GM23338 (cell line): ENCODE measurements around the gene PRSS2. TPM values are rescaled to one million over a fixed set of nuclear protein-coding genes. Genes with fewer than 3 reads are reported as not detected.
"Not testable (repeated sequence)": the region's sequence is repeated elsewhere in the genome, so short reads cannot be mapped to it uniquely, and the experiment has no call there.

Experiments used
- ATAC-seq: fragments of 200-7000 bp; cut with Tn5 transposase; 3 replicates; pipeline ENCODE4 v1.9.1; 2020
- DNase-seq: peaks from one replicate; pipeline ENCODE4 v3.0.0-alpha.2; 2015; ENCODE audit warnings: low spot score
- H2AFZ ChIP-seq: fragments of 200-600 bp; sonication (generic); 2 replicates; pipeline ENCODE4 v1.8.0; 2016; ENCODE audit warnings: antibody characterized with exemption, mild to moderate bottlenecking, moderate library complexity
- H3F3A ChIP-seq: fragments of 200-600 bp; sonication (generic); replicated peaks from 2 replicates; pipeline ENCODE4 v1.8.0; 2017; ENCODE audit warnings: antibody characterized with exemption, mixed run types, low read depth
- H3K27ac ChIP-seq: fragments of 200-600 bp; sonication (generic); 2 replicates; pipeline ENCODE4 v1.6.1; 2016; ENCODE audit warnings: low read depth
- H3K27me3 ChIP-seq: fragments of 200-600 bp; sonication (generic); 2 replicates; pipeline ENCODE4 v1.8.0; 2016; ENCODE audit warnings: mild to moderate bottlenecking, mixed run types, moderate library complexity; ENCODE audit not compliant: insufficient read depth
- H3K36me3 ChIP-seq: fragments of 200-600 bp; sonication (generic); 2 replicates; pipeline ENCODE4 v1.8.0; 2016; ENCODE audit warnings: mild to moderate bottlenecking; ENCODE audit not compliant: insufficient read depth
- H3K4me1 ChIP-seq: fragments of 200-600 bp; sonication (generic); 2 replicates; pipeline ENCODE4 v1.8.0; 2016; ENCODE audit warnings: mild to moderate bottlenecking, moderate library complexity; ENCODE audit not compliant: insufficient read depth
- H3K4me2 ChIP-seq: fragments of 200-600 bp; sonication (generic); 2 replicates; pipeline ENCODE4 v1.7.1; 2017; ENCODE audit warnings: mixed run types
- H3K4me3 ChIP-seq: fragments of 200-600 bp; sonication (generic); 2 replicates; pipeline ENCODE4 v1.6.1; 2016; ENCODE audit warnings: mixed run types
- H3K79me2 ChIP-seq: fragments of 200-600 bp; sonication (generic); replicated peaks from 2 replicates; pipeline ENCODE4 v1.8.0; 2017; ENCODE audit warnings: mild to moderate bottlenecking; ENCODE audit not compliant: insufficient read depth
- H3K9me2 ChIP-seq: fragments of 200-600 bp; sonication (generic); 2 replicates; pipeline ENCODE4 v1.8.0; 2017; ENCODE audit not compliant: insufficient read depth
- H4K20me1 ChIP-seq: fragments of 200-600 bp; sonication (generic); replicated peaks from 2 replicates; pipeline ENCODE4 v1.8.0; 2017; ENCODE audit warnings: mild to moderate bottlenecking; ENCODE audit not compliant: insufficient read depth
- H3K27ac Mint-ChIP-seq: 2 replicates; pipeline ENCODE4 v1.8.0; 2020; ENCODE audit warnings: inconsistent platforms, mild to moderate bottlenecking, moderate library complexity, mixed read lengths
- H3K27me3 Mint-ChIP-seq: 3 replicates; pipeline ENCODE4 v1.8.0; 2022; ENCODE audit warnings: low read depth, mild to moderate bottlenecking, moderate library complexity, mixed read lengths, inconsistent platforms; ENCODE audit not compliant: insufficient read depth, poor library complexity
- H3K36me3 Mint-ChIP-seq: 3 replicates; pipeline ENCODE4 v1.8.0; 2021; ENCODE audit warnings: low read depth, mild to moderate bottlenecking, inconsistent platforms, moderate library complexity, mixed read lengths
- H3K4me1 Mint-ChIP-seq: 3 replicates; pipeline ENCODE4 v1.8.0; 2020; ENCODE audit warnings: mild to moderate bottlenecking, inconsistent platforms, mixed read lengths
- H3K4me3 Mint-ChIP-seq: 3 replicates; pipeline ENCODE4 v1.8.0; 2021; ENCODE audit warnings: moderate library complexity, mild to moderate bottlenecking, inconsistent platforms, mixed read lengths
- H3K9me3 Mint-ChIP-seq: 3 replicates; pipeline ENCODE4 v1.8.0; 2020; ENCODE audit warnings: moderate library complexity, mild to moderate bottlenecking, inconsistent platforms, mixed read lengths
- CREB1 ChIP-seq: fragments of 250-450 bp; sonication (Bioruptor Pico); IDR thresholded peaks from 2 replicates; pipeline ENCODE4 v1.5.0; 2020; ENCODE audit warnings: low read depth, mild to moderate bottlenecking, moderate library complexity
- EZH2 ChIP-seq: fragments of 200-600 bp; sonication (generic); IDR thresholded peaks from one replicate; pipeline ENCODE4 v1.8.0; 2017; ENCODE audit warnings: antibody characterized with exemption, mild to moderate bottlenecking, low read depth; ENCODE audit not compliant: unreplicated experiment
- EZH2phosphoT487 ChIP-seq: fragments of 200-600 bp; sonication (generic); IDR thresholded peaks from one replicate; pipeline ENCODE4 v1.8.1; 2018; ENCODE audit warnings: antibody characterized with exemption; ENCODE audit not compliant: unreplicated experiment
- JUNB ChIP-seq: IDR thresholded peaks from one replicate; pipeline ENCODE4 v1.6.1; 2016; ENCODE audit warnings: antibody characterized with exemption; ENCODE audit not compliant: unreplicated experiment
- NANOG ChIP-seq: IDR thresholded peaks from 2 replicates; pipeline ENCODE4 v1.6.1; 2016; ENCODE audit warnings: antibody characterized with exemption, borderline replicate concordance
- POLR2AphosphoS5 ChIP-seq: IDR thresholded peaks from 2 replicates; pipeline ENCODE4 v1.6.1; 2016; ENCODE audit warnings: antibody characterized with exemption, low read depth
- STAT1 ChIP-seq: IDR thresholded peaks from one replicate; pipeline ENCODE4 v1.6.1; 2016; ENCODE audit warnings: antibody characterized with exemption; ENCODE audit not compliant: unreplicated experiment
- ZNF114 ChIP-seq: fragments of 250-450 bp; sonication (Bioruptor Pico); IDR thresholded peaks from 2 replicates; pipeline ENCODE4 v1.5.0; 2020; ENCODE audit warnings: mild to moderate bottlenecking, moderate library complexity
- ZNF331 ChIP-seq: fragments of 250-450 bp; sonication (Bioruptor Pico); IDR thresholded peaks from 2 replicates; pipeline ENCODE4 v1.5.0; 2020; ENCODE audit warnings: low read depth, mild to moderate bottlenecking, moderate library complexity
- polyA plus RNA-seq: library from polyadenylated mRNA; unstranded; fragments of >200 nt; fragmentation: Nextera tagmentation; extraction: Ambion mirVana; gene quantifications from 2 replicates; pipeline ENCODE4 v1.2.1, GENCODE V29; 2016
- total RNA-seq: library from RNA; depleted of rRNA; stranded (reverse); fragments of >200 nt; shearing (Covaris generic); gene quantifications from 2 replicates; pipeline ENCODE4 v1.2.3, GENCODE V29; 2014
- TF ChIP-seq, protein P1 (sequence below): IDR thresholded peaks from 2 replicates; pipeline ENCODE4 v1.6.1; 2016; ENCODE audit warnings: antibody characterized with exemption
- TF ChIP-seq, protein P2 (sequence below): fragments of 250-450 bp; sonication (Bioruptor Pico); IDR thresholded peaks from 2 replicates; pipeline ENCODE4 v1.5.0; 2020; ENCODE audit warnings: mild to moderate bottlenecking, moderate library complexity

Gene PRSS2
- total and polyA plus RNA-seq, 2 experiments from 2014 or later, result not detected

DNA sequence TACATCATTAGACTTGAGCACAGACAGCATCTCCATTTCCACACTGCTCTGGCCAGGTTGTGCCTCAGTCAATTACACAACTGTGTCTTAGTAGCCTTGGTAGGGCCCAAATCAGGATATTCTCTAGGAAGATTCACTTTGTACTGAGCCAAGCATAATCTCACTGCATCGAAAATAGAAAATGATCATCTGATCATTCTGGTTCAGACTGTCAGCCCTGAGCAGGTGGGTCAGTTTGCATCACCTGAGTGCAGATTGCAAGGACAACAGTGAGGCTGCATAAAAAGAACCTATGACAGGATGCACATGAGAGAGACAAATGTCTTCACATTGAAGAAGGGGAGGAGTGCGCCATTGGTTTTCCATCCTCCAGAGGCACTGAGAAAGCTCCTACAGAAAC lies 22.4 kb upstream of the PRSS2 start:
- H3K27ac Mint-ChIP-seq, H3K4me3 Mint-ChIP-seq, H2AFZ ChIP-seq, H4K20me1 ChIP-seq, H3K4me3 ChIP-seq, H3K79me2 ChIP-seq, H3K4me2 ChIP-seq, H3K27me3 ChIP-seq, H3K36me3 ChIP-seq, H3K9me3 Mint-ChIP-seq, DNase-seq, ATAC-seq, H3K4me1 Mint-ChIP-seq, H3K27ac ChIP-seq, H3K4me1 ChIP-seq, H3F3A ChIP-seq, H3K36me3 Mint-ChIP-seq, H3K9me2 ChIP-seq: not testable (repeated sequence)
- peaks cover 13% of the 10 kb centered on the region for H3K27me3 Mint-ChIP-seq

DNA sequence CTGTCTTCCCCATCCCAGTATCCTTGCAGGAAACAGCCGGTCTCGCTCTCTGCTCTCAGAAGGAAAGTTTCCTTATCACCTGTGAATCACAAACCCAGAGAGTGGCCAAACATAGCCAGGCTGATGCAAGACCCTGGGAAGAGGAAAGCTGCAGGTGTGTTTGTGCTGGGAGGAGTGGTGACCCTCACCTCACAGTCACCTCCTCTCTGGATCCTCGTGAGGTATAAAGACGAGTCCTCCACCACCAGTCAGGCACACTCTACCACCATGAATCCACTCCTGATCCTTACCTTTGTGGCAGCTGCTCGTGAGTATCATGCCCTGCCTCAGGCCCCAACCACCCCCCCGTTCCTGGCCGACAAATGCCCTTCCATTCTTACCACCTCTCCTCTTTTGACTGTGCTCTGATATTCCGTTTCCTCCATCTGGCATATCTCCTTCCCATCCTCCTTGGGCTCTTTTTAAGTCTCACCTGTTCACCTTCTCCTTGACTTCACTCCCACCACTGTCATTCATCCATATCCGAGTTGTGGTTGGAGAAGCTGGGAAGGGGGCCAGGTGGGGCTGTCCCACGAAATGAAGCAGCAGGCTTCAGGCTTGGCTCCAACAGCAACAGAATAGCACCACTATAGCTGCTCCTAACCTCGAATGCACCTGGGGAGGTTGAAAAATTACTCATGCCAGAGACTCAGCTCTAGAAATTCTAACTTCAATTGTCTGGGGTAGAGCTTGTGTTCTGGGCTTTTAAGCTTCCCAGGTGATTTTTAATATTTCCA lies 21.4 kb upstream of the PRSS2 start, which contains the start of gene PRSS1:
Gene PRSS1, plus strand, starts transcription at position 255 of the 776 bp plus-strand sequence. Its CDS starts 13 bp downstream, at position 268.
- H3K9me3 Mint-ChIP-seq, result no peaks in the 10 kb centered on the region
- Histone ChIP-seq H3K4me1 (no peaks in the 10 kb centered on the region), H3K4me2 (no peak within 1 kb of the TSS), H3K9me2 (no peaks in the 10 kb centered on the region), H3K36me3 (no peaks in the 10 kb centered on the region), H2AFZ (no peak within 1 kb of the TSS), H3F3A (no peaks in the 10 kb centered on the region), H3K27me3 (no peaks in the 10 kb centered on the region), H3K27ac (no peak within 1 kb of the TSS), H3K4me3 (no peak within 1 kb of the TSS), H4K20me1 (no peaks in the 10 kb centered on the region), H3K79me2 (no peaks in the 10 kb centered on the region)
- ATAC-seq, result no peak
- no peak within 1 kb of the TSS for H3K4me3 Mint-ChIP-seq
- H3K27me3 Mint-ChIP-seq, result peaks cover 13% of the 10 kb centered on the region
- H3K36me3 Mint-ChIP-seq, result 0 out of 3 replicates have a peak, but pooled peaks cover 2% of the 10 kb centered on the region
- no peaks in the 10 kb centered on the region for H3K4me1 Mint-ChIP-seq
- H3K27ac Mint-ChIP-seq, result no peak within 1 kb of the TSS
- no peak for DNase-seq
- TF ChIP-seq POLR2AphosphoS5, result no peak
- TF ChIP-seq, protein P1, sequence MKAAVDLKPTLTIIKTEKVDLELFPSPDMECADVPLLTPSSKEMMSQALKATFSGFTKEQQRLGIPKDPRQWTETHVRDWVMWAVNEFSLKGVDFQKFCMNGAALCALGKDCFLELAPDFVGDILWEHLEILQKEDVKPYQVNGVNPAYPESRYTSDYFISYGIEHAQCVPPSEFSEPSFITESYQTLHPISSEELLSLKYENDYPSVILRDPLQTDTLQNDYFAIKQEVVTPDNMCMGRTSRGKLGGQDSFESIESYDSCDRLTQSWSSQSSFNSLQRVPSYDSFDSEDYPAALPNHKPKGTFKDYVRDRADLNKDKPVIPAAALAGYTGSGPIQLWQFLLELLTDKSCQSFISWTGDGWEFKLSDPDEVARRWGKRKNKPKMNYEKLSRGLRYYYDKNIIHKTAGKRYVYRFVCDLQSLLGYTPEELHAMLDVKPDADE, result no peak
- TF ChIP-seq EZH2phosphoT487, result no peak
- TF ChIP-seq STAT1, result no peak
- no peak for TF ChIP-seq CREB1 (CRISPR knock-in tag)
- no peak for TF ChIP-seq EZH2
- TF ChIP-seq NANOG, result no peak
- TF ChIP-seq, protein P2, sequence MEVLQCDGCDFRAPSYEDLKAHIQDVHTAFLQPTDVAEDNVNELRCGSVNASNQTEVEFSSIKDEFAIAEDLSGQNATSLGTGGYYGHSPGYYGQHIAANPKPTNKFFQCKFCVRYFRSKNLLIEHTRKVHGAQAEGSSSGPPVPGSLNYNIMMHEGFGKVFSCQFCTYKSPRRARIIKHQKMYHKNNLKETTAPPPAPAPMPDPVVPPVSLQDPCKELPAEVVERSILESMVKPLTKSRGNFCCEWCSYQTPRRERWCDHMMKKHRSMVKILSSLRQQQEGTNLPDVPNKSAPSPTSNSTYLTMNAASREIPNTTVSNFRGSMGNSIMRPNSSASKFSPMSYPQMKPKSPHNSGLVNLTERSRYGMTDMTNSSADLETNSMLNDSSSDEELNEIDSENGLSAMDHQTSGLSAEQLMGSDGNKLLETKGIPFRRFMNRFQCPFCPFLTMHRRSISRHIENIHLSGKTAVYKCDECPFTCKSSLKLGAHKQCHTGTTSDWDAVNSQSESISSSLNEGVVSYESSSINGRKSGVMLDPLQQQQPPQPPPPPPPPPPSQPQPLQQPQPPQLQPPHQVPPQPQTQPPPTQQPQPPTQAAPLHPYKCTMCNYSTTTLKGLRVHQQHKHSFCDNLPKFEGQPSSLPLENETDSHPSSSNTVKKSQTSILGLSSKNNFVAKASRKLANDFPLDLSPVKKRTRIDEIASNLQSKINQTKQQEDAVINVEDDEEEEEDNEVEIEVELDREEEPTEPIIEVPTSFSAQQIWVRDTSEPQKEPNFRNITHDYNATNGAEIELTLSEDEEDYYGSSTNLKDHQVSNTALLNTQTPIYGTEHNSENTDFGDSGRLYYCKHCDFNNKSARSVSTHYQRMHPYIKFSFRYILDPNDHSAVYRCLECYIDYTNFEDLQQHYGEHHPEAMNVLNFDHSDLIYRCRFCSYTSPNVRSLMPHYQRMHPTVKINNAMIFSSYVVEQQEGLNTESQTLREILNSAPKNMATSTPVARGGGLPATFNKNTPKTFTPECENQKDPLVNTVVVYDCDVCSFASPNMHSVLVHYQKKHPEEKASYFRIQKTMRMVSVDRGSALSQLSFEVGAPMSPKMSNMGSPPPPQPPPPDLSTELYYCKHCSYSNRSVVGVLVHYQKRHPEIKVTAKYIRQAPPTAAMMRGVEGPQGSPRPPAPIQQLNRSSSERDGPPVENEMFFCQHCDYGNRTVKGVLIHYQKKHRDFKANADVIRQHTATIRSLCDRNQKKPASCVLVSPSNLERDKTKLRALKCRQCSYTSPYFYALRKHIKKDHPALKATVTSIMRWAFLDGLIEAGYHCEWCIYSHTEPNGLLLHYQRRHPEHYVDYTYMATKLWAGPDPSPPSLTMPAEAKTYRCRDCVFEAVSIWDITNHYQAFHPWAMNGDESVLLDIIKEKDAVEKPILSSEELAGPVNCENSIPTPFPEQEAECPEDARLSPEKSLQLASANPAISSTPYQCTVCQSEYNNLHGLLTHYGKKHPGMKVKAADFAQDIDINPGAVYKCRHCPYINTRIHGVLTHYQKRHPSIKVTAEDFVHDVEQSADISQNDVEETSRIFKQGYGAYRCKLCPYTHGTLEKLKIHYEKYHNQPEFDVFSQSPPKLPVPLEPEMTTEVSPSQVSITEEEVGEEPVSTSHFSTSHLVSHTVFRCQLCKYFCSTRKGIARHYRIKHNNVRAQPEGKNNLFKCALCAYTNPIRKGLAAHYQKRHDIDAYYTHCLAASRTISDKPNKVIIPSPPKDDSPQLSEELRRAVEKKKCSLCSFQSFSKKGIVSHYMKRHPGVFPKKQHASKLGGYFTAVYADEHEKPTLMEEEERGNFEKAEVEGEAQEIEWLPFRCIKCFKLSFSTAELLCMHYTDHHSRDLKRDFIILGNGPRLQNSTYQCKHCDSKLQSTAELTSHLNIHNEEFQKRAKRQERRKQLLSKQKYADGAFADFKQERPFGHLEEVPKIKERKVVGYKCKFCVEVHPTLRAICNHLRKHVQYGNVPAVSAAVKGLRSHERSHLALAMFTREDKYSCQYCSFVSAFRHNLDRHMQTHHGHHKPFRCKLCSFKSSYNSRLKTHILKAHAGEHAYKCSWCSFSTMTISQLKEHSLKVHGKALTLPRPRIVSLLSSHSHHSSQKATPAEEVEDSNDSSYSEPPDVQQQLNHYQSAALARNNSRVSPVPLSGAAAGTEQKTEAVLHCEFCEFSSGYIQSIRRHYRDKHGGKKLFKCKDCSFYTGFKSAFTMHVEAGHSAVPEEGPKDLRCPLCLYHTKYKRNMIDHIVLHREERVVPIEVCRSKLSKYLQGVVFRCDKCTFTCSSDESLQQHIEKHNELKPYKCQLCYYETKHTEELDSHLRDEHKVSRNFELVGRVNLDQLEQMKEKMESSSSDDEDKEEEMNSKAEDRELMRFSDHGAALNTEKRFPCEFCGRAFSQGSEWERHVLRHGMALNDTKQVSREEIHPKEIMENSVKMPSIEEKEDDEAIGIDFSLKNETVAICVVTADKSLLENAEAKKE (CRISPR knock-in tag), result no peak
- TF ChIP-seq ZNF331 (CRISPR knock-in tag), result no peak
- TF ChIP-seq JUNB, result no peak
- TF ChIP-seq ZNF114 (CRISPR knock-in tag), result no peak
